ENCODE results near the gene PCDHGA1.

PCDHGA1 gene

DNA sequence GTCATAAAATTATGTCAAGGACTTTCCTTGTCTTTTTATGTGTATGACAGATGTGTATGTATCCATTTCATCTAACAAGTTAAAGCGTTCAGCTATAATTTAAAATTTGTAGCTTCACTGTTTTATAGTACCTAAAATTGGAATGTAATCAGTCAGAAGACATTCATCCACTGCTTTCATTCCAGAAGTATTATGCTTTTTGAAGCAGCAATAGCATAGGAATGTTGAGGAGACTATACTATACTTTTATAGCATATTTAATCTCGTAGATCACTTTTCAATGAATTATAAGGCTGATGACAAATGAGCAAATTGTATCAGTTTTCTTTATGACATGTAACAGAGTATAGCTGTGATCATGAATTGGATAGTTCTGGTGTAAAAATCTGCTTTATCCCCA lies 106.9 kb downstream of the PCDHGA1 start:
- in situ Hi-C loops (cut with HindIII; ENCODE audit: low sequenced_read_pairs), result no loop called here
- DNase-seq (ENCODE audit: low read depth), result no peak
- no peak overlapping the region for H3K4me3 ChIP-seq (ENCODE audit: low read depth, low read length)
- TF ChIP-seq, protein P1, sequence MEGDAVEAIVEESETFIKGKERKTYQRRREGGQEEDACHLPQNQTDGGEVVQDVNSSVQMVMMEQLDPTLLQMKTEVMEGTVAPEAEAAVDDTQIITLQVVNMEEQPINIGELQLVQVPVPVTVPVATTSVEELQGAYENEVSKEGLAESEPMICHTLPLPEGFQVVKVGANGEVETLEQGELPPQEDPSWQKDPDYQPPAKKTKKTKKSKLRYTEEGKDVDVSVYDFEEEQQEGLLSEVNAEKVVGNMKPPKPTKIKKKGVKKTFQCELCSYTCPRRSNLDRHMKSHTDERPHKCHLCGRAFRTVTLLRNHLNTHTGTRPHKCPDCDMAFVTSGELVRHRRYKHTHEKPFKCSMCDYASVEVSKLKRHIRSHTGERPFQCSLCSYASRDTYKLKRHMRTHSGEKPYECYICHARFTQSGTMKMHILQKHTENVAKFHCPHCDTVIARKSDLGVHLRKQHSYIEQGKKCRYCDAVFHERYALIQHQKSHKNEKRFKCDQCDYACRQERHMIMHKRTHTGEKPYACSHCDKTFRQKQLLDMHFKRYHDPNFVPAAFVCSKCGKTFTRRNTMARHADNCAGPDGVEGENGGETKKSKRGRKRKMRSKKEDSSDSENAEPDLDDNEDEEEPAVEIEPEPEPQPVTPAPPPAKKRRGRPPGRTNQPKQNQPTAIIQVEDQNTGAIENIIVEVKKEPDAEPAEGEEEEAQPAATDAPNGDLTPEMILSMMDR (IDR thresholded peaks at IDR 0.05; ENCODE audit: low read depth, low read length, missing control alignments), result no peak

DNA sequence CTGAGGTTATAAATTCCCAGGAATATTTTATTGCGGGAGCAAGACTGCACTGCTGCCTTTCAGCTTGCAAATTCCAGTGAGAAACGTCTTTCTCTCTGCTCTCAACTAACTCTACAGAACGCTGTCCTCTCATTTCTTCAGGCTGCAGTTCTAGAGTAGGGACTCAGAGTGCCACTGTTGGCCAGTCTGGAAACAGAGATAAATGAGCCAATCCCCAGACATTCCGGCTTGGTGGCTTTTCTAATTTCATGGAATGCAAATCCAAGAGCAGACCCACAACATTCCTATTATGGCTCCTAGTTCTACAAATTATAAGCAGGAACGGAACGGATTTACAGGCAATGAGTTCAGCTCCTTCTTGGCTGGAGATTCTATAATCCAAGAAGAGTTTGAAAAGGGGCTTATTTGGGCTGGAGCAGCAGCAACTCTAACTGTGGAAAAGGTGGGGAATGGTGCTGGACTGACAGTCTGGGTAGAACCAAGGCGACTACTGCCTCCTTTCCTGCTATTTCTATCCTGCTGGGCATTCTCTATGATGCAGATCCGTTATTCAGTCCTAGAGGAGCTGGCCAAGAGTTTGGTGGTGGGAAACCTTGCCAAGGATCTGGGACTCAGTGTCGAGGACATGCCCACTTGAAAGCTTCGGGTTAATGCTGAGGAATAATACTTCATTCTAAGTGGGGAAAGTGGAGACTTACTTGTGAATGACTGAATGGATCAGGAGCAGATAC lies 109.3 kb downstream of the PCDHGA1 start:
- in situ Hi-C loops (cut with HindIII; ENCODE audit: low sequenced_read_pairs), result no loop called here
- TF ChIP-seq, protein P1 (IDR thresholded peaks at IDR 0.05; ENCODE audit: low read depth, low read length, missing control alignments), result no peak
- no peak overlapping the region for H3K4me3 ChIP-seq (ENCODE audit: low read depth, low read length)
- no peak for DNase-seq (ENCODE audit: low read depth)

DNA sequence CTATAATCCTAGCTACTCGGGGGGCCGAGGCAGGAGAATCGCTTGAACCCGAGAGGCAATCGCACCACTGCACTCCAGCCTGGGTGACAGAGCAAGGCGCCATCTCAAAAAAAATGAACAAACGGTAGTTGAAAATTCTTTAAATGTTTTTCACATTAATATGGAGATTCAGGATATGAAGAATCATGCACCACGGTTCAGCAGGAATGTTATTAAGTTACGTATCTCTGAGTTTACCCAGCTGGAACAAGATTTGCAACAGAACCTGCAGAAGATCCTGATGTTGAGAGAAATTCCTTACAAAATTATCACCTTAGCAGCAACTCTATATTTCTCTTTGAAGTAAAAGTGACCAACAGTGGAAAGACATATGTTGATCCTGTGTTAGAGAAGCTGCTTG lies 110.0 kb downstream of the PCDHGA1 start:
- no peak for DNase-seq (ENCODE audit: low read depth)
- H3K4me3 ChIP-seq (ENCODE audit: low read depth, low read length), result no peak overlapping the region
- TF ChIP-seq, protein P1 (IDR thresholded peaks at IDR 0.05; ENCODE audit: low read depth, low read length, missing control alignments), result no peak
- in situ Hi-C loops (cut with HindIII; ENCODE audit: low sequenced_read_pairs), result no loop called here

DNA sequence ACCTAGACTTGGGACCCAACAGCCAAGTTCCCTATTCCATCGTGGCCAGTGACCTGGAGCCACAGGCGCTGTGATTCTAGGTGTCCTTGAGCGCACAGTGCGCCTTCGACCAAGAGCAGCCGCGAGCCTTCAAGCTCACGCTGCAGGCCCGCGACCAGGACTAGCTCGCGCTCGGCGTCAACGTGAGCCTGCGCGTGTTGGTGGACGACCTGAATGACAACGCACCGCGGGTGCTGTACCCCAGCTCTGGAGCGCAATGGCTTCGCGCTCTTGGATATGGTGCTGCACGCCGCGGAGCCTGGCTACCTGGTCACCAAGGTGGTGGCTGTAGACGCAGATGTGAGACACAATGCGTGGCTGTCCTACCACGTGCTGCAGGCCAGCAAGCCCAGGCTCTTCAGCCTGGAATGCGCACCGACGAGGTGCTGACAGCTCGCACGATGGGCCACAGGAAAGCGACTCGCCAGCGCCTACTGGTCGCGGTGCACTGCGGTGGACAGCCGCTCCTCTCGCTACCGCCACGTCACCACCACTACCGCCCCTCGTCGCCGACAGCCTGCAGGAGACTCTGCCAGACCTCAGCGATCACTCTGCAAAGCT lies 111.4 kb downstream of the PCDHGA1 start:
- TF ChIP-seq, protein P1 (IDR thresholded peaks at IDR 0.05; ENCODE audit: low read depth, low read length, missing control alignments), result no peak
- in situ Hi-C loops (cut with HindIII; ENCODE audit: low sequenced_read_pairs), result no loop called here
- no peak overlapping the region for H3K4me3 ChIP-seq (ENCODE audit: low read depth, low read length)
- no peak for DNase-seq (ENCODE audit: low read depth)

DNA sequence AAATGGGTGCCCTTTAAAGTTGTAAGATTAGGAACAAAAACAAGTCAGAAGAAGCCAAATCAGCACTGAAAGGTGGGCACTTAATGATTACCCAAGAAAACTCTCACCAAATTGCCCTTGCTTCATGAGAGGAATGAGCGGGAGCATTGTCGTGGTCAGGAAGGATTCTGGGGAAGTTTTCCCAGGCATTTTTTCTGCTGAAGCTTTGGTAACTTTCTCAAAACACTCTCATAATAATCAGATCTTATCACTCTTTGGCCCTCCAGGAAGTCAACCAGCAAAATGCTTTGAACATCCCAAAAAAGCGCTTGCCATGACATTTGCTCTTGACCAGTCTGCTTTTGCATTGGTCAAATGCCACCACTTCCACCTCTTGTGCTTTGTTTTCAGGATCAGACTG lies 135.0 kb downstream of the PCDHGA1 start:
- DNase-seq (ENCODE audit: low read depth), result no peak
- H3K4me3 ChIP-seq (ENCODE audit: low read depth, low read length), result no peak overlapping the region
- TF ChIP-seq, protein P1 (IDR thresholded peaks at IDR 0.05; ENCODE audit: low read depth, low read length, missing control alignments), result no peak
- in situ Hi-C loops (cut with HindIII; ENCODE audit: low sequenced_read_pairs), result no loop called here

DNA sequence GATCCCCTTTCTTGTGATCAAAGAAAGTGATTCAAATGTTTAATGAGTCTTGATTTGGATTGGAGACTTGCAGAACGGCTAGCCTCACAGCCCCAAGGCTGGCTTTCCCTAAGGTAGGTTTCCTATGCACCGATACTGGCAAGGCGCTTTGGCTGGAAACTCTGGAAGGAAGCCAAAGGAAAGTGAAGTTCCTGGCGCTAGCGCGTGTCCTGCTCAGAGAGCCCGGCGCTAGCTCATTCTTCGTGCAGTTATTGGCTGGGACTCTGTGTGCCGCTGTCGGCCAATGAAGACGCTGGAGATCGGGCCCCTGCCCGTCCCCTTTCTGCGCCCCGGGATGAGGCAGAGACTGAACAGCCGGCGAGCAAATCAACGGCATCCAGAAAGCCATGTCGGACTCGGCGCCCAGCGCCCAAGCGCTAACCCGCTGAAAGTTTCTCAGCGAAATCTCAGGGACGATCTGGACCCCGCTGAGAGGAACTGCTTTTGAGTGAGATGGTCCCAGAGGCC lies 145.4 kb downstream of the PCDHGA1 start, which contains the start of gene PCDHGC3:
TSS of gene PCDHGC3 (plus strand) at position 342 of the 507 bp plus-strand sequence. CDS start at position 493, 151 bp downstream.
- H3K4me3 ChIP-seq (ENCODE audit: low read depth, low read length), result peak within 1 kb of the TSS; percentile 60
- DNase-seq (ENCODE audit: low read depth), result peak; percentile 91
- TF ChIP-seq, protein P1 (IDR thresholded peaks at IDR 0.05; ENCODE audit: low read depth, low read length, missing control alignments), result peak; percentile 29
- in situ Hi-C loops (cut with HindIII; ENCODE audit: low sequenced_read_pairs), result no loop called here
